ENCODE results near the gene OR56A3.

Gene OR56A3

DNA sequence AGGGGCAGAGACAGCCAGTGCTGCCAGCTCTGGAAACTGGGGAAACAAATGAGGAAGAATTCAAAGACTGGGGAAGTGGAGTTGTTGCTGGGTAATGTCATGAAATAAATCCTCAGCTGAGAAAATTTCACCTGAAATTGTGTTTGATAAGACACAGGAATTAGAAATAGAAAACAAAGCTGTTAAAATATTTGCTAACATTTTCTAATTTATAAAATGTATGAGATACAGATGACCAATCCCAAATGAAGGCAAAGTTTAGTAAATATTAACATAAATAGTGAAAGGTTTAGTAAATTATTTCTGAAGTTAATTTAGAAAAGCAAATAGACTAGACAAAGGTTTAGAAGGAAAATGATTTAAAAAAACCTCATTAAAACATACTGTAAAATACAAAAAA lies 26.3 kb downstream of the OR56A3 start, which contains the start of gene OR56A5:
TSS of gene OR56A5 (minus strand) at position 101 of the 400 bp plus-strand sequence. CDS start at position 101, 0 bp downstream.
- DNase-seq: no peak

DNA sequence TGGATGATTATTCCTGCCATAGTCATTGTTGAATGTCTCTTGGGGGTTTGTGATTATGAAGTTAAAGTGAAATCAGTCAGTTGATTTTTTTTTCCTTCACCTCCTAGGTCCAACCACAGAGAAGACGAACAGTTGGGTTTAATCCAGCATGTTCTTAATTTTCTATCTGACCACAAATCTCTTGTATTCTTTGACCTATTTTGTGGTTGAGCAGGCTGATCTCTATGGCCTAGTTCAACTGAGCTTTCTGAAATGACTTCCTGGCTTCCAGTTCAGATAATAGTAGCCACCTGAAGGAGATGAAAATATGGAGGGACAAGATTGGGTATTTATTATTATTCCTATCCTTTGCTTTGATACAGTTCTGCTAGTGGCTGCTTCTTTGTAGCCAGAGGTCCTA lies 31.5 kb downstream of the OR56A3 start:
- DNase-seq: no peak

DNA sequence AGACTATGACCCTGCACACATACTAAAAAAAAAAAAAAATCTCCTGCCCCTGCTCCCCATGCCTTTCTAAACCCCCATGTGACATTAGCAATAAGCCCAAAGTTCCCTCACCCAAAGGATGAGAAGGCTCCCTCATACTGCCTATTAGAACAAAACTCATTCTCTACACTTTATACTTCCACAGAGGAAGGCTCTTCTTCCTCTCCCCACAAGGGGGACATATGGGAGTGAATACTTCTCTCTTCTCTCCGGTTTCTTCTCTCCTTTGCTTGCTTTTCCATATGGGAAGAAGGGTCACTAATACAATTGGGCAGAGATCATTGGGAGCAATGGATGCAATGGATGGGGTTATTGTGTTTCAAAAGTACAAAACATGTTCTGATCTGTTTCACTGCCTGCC lies 41.4 kb downstream of the OR56A3 start:
- DNase-seq: no peak

DNA sequence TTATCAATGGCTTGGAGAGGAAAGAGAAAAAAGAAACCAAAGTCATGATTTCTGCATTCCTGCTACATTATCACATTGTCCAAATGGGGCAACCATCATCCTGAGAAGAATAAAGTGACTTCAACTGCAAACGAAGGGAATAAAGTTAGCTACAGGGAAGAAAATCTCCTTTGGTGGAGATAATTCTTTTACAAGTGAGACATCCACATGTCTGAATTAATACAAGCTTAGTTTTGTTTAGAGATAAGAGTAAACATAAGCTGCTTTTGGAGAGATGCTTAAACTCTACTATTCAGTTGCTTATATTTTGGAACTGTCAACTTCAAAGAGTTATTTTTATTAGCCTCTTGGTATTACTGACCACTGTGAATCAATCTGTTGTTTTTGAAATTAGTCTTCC lies 44.8 kb downstream of the OR56A3 start, which contains the start of gene OR52L1:
TSS of gene OR52L1 (minus strand) at position 101 of the 400 bp plus-strand sequence. CDS start at position 46, 55 bp downstream.
- DNase-seq: no peak

DNA sequence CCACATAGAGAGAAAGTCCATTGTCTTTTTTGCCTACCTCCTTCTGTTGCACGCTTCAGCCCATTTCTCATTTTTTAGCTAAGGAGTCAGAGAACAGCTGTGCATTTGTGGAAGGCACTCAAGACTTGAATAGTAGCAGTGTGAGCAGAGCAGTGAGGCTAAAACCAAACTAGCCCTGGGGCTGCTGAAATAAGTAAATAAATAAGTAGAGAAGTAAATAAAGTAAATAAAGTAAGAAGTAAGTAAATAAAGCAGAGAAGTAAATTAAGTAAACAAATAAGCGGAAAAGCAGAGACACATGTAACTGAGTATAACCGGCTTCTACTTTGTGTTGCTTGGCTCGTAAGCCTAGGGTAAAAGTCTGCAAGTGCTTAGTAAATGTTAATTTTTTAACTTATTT lies 47.2 kb downstream of the OR56A3 start:
- no peak for DNase-seq

DNA sequence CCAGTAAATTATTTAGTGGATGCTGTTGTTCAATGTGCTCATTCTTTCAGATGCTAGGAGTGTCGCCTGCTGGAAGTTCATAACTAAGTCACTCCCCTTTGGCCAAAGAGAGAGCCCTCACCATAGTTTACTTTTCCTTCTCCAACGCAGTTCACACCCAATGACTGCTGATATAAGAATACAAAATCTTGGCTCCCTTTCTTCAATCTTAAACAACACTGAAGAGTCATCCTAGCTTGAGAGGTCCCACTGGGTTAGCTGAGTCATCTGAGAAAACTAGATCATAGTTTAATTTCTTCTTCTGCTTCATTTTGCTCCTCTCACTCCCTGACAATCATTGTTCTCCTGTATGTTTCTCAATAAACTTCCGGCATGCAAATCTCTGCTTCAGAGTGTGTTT lies 50.1 kb downstream of the OR56A3 start:
- DNase-seq: no peak

DNA sequence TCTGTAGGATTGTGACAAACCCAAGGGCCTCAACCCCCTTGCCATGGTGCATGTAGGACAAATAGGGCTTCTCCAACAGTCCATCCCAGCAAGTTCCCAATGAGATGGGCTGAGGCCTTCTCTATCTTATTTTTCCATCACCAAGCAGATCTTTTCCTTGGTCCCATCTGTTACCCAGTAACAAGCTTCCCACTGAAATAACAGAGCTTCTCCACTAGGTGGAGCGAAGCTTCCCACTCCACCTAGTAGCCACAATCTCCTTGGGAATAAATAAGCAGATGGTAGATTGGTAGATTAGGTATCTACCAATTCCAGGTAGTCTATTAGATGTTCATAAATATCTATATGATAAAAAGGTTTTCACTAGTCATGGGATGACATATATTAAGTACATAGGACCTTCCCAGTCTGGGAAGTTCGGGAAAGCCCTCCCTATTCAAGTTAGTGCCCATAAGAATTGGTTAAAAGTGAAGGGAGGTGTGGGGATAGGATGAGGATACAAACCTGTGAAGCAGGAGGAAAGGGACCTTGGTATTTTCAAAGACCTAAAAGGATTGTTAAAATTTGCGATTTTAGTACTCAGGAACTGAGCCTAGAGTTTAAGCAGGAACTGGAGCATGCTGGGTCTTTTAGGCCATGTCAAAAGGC lies 50.7 kb downstream of the OR56A3 start:
- no peak for DNase-seq

DNA sequence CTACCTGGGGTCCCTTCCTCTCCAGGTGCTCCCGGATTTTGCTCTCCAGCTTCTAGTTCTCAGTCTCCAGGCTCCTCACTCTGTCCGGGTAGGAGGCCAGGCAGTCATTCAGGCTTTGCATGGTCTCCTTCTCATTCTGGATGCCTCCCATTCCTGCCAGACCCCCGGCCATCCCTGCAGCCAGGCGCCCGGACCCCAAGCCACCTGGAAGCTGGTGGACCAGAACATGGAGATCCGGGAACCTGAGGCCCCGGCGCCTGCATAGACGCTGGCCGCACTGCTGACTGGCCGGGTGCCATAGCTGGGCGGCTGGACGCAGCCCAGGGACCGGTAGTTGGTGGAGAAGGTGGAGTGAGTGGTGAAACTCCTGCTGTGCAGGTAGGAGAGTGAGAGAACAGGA lies 52.7 kb downstream of the OR56A3 start:
- no peak for DNase-seq

Data from amygdala (tissue), 56 donors.